Body of pancreas (tissue), 4 donors: Measurements from ENCODE around the gene ZNF574.
A peak's percentile ranks its signal among the peaks of the same experiment; 100 is the strongest.

Source experiments
- POLR2A ChIP-seq, 3 donors: fragments of 450-650 bp; IDR thresholded peaks; one replicate each; pipeline ENCODE4 v1.6.1; 2016; ENCODE audit warnings: antibody characterized with exemption in 3 of 3, mild to moderate bottlenecking in 2 of 3
- TF ChIP-seq, protein P1 (sequence below), 7 experiments: fragments of 450-650 bp in 4 of 7; fragments of 200-600 bp in 3 of 7; sonication (generic) in 3 of 7; IDR thresholded peaks; one replicate each; pipeline ENCODE4 v1.5.1; 2016 to 2019; ENCODE audit warnings: antibody characterized with exemption in 7 of 7

DNA sequence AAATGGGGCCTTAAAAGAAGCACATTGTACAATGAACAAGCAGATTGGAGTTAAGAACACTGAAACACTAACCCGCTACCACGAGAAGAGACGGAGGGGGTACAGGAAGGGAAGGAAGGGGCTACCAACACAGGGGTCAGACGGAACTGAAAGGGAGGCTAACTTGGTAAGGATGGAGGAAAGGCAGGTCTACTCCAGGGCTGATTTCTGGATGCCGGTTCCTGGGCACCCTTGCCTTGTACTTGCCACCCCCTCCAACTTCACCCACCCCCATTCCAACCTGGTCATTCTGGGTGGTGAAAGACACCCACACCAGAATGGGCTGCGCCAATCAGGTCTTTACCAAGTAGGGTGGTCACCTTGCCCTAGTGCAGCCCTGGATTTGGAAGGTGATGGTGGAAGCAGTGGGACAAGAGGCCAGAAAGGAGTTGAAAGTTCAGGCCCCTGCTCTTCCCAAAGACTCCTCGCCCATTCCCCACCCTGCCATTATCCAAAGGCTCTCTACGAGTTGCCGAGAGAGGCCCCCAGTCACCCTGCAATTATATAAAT, 10.3 kb downstream of the ZNF574 start:
- TF ChIP-seq, protein P1, sequence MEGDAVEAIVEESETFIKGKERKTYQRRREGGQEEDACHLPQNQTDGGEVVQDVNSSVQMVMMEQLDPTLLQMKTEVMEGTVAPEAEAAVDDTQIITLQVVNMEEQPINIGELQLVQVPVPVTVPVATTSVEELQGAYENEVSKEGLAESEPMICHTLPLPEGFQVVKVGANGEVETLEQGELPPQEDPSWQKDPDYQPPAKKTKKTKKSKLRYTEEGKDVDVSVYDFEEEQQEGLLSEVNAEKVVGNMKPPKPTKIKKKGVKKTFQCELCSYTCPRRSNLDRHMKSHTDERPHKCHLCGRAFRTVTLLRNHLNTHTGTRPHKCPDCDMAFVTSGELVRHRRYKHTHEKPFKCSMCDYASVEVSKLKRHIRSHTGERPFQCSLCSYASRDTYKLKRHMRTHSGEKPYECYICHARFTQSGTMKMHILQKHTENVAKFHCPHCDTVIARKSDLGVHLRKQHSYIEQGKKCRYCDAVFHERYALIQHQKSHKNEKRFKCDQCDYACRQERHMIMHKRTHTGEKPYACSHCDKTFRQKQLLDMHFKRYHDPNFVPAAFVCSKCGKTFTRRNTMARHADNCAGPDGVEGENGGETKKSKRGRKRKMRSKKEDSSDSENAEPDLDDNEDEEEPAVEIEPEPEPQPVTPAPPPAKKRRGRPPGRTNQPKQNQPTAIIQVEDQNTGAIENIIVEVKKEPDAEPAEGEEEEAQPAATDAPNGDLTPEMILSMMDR (IDR thresholded peaks at IDR 0.05): no peak
- peak in 1 of 3 donors; percentile 2 for TF ChIP-seq POLR2A (IDR thresholded peaks at IDR 0.05)
